Neural crest cell (in vitro differentiated cells): Measurements from ENCODE around the gene MSMB. TPM values are rescaled to one million over a fixed set of nuclear protein-coding genes. Genes with fewer than 3 reads are reported as not detected.

Experiments used
- DNase-seq: peaks from one replicate; pipeline ENCODE4 v3.0.0; 2021; ENCODE audit warnings: low read depth, mixed read lengths, low spot score
- H3K27ac Mint-ChIP-seq: one replicate; pipeline ENCODE4 v1.8.0; 2021; ENCODE audit warnings: mild to moderate bottlenecking, mixed read lengths; ENCODE audit not compliant: unreplicated experiment
- H3K27me3 Mint-ChIP-seq: 2 replicates; pipeline ENCODE4 v1.8.0; 2021; ENCODE audit warnings: low read depth, mild to moderate bottlenecking, mixed read lengths
- H3K36me3 Mint-ChIP-seq: 2 replicates; pipeline ENCODE4 v1.8.0; 2021; ENCODE audit warnings: low read depth, mild to moderate bottlenecking, mixed read lengths
- H3K4me1 Mint-ChIP-seq: 2 replicates; pipeline ENCODE4 v1.8.0; 2021; ENCODE audit warnings: mixed read lengths
- H3K4me3 Mint-ChIP-seq: one replicate; pipeline ENCODE4 v1.8.0; 2021; ENCODE audit warnings: mild to moderate bottlenecking, mixed read lengths
- H3K9me3 Mint-ChIP-seq: 2 replicates; pipeline ENCODE4 v1.8.0; 2021; ENCODE audit warnings: mixed read lengths
- CTCF ChIP-seq: fragments of 200-600 bp; sonication (generic); conservative IDR thresholded peaks from 2 replicates; pipeline ENCODE4 v1.5.0; 2021; ENCODE audit warnings: antibody characterized with exemption, mild to moderate bottlenecking
- total RNA-seq: library from RNA; stranded (reverse); gene quantifications from 2 replicates; pipeline ENCODE4 v1.2.1, GENCODE V29; 2021

The MSMB gene
- total RNA-seq, 1 donor from 2014 or later: not detected

GRCh38 chr10:46033602-46034011 lies 12.5 kb downstream of the MSMB start:
- peaks cover 3% of the 10 kb centered on the region for H3K9me3 Mint-ChIP-seq
- H3K27me3 Mint-ChIP-seq: peaks cover 6% of the 10 kb centered on the region
- H3K4me3 Mint-ChIP-seq: no peak overlapping the region
- no peak for TF ChIP-seq CTCF
- peaks cover 18% of the 10 kb centered on the region for H3K4me1 Mint-ChIP-seq
- no peak overlapping the region for H3K27ac Mint-ChIP-seq
- DNase-seq: no peak
- H3K36me3 Mint-ChIP-seq: no peaks in the 10 kb centered on the region

GRCh38 chr10:46031648-46032532 lies 14.2 kb downstream of the MSMB start:
- no peak for TF ChIP-seq CTCF
- H3K36me3 Mint-ChIP-seq: no peaks in the 10 kb centered on the region
- H3K27ac Mint-ChIP-seq: no peak overlapping the region
- H3K4me3 Mint-ChIP-seq: peak overlapping the region; percentile 78
- peaks cover 6% of the 10 kb centered on the region for H3K27me3 Mint-ChIP-seq
- H3K4me1 Mint-ChIP-seq: peaks cover 26% of the 10 kb centered on the region
- H3K9me3 Mint-ChIP-seq: peaks cover 3% of the 10 kb centered on the region
- no peak for DNase-seq

GRCh38 chr10:46030091-46030937 lies 15.8 kb downstream of the MSMB start, which contains the start of gene NCOA4:
Gene NCOA4 (minus strand): TSS chr10:46030623. CDS start chr10:46016680, 13,943 bp downstream.
- peak within 1 kb of the TSS; percentile 94 for H3K4me3 Mint-ChIP-seq
- H3K36me3 Mint-ChIP-seq: no peaks in the 10 kb centered on the region
- peaks cover under 1% of the 10 kb centered on the region for H3K27me3 Mint-ChIP-seq
- peak; percentile 71 for TF ChIP-seq CTCF
- H3K4me1 Mint-ChIP-seq: peaks cover 30% of the 10 kb centered on the region
- peak; percentile 91 for DNase-seq
- peaks cover 3% of the 10 kb centered on the region for H3K9me3 Mint-ChIP-seq
- peak within 1 kb of the TSS; percentile 98 for H3K27ac Mint-ChIP-seq

- H3K4me3 Mint-ChIP-seq: peak overlapping the region; percentile 94
- H3K4me1 Mint-ChIP-seq: peaks cover 34% of the 10 kb centered on the region
- no peak for DNase-seq
- no peaks in the 10 kb centered on the region for H3K27me3 Mint-ChIP-seq
- no peak for TF ChIP-seq CTCF
- H3K36me3 Mint-ChIP-seq: no peaks in the 10 kb centered on the region
- peak overlapping the region; percentile 98 for H3K27ac Mint-ChIP-seq
- H3K9me3 Mint-ChIP-seq: peaks cover 3% of the 10 kb centered on the region
Observed at GRCh38 chr10:46029461-46030030, 16.5 kb downstream of the MSMB start.
